CD8-positive, alpha-beta memory T cell (primary cell): Measurements from ENCODE around the gene KCNQ5. TPM values are rescaled to one million over a fixed set of nuclear protein-coding genes. Genes with fewer than 3 reads are reported as not detected.
A peak's percentile ranks its signal among the peaks of the same experiment; 100 is the strongest.

Source experiments
- CTCF ChIA-PET: fragments of 350-600 bp; sonication (Branson Sonifier 250); formaldehyde crosslinking; loops from one replicate; lab custom pipeline; 2021; ENCODE audit warnings: antibody characterized with exemption; lab: Charles Lee
- POLR2A ChIA-PET: fragments of 350-600 bp; sonication (Branson Sonifier 250); formaldehyde crosslinking; loops from one replicate; lab custom pipeline; 2021; ENCODE audit warnings: antibody characterized with exemption; lab: Charles Lee
- DNase-seq, 5 donors: peaks; one replicate each; pipeline versions ENCODE4 v3.0.0 to v3.0.0-alpha.2; 2020 to 2022; ENCODE audit warnings: mixed read lengths in 1 of 5
- H3K27ac ChIP-seq: one replicate; pipeline ENCODE4 v1.7.0; 2013; ENCODE audit warnings: low read depth, mild to moderate bottlenecking, low read length, moderate library complexity
- H3K27me3 ChIP-seq: 2 replicates; pipeline ENCODE4 v1.7.0; 2013; ENCODE audit warnings: low read length, mild to moderate bottlenecking; ENCODE audit not compliant: insufficient read depth, poor library complexity, severe bottlenecking
- H3K36me3 ChIP-seq: 2 replicates; pipeline ENCODE4 v1.7.0; 2013; ENCODE audit warnings: mild to moderate bottlenecking, low read length, moderate library complexity; ENCODE audit not compliant: insufficient read depth
- H3K4me1 ChIP-seq: 2 replicates; pipeline ENCODE4 v1.7.0; 2013; ENCODE audit warnings: mild to moderate bottlenecking, low read length, moderate library complexity; ENCODE audit not compliant: insufficient read depth
- H3K4me3 ChIP-seq: 2 replicates; pipeline ENCODE4 v1.7.0; 2013; ENCODE audit warnings: mild to moderate bottlenecking, low read length
- H3K9me3 ChIP-seq: 2 replicates; pipeline ENCODE4 v1.7.0; 2013; ENCODE audit warnings: mild to moderate bottlenecking, low read length
- H3K27ac Mint-ChIP-seq, 8 donors: one replicate each; pipeline ENCODE4 v1.8.0; 2020 to 2021; ENCODE audit warnings: mixed read lengths in 8 of 8, mild to moderate bottlenecking in 6 of 8, inconsistent platforms in 3 of 8, moderate library complexity in 3 of 8
- H3K27me3 Mint-ChIP-seq, 2 donors: one replicate each; pipeline ENCODE4 v1.8.0; 2020 to 2021; ENCODE audit warnings: mixed read lengths in 2 of 2, mild to moderate bottlenecking in 1 of 2, moderate library complexity in 1 of 2
- H3K36me3 Mint-ChIP-seq, 3 donors: one replicate each; pipeline ENCODE4 v1.8.0; 2020 to 2021; ENCODE audit warnings: mixed read lengths in 3 of 3, inconsistent platforms in 1 of 3, mild to moderate bottlenecking in 1 of 3
- H3K4me1 Mint-ChIP-seq, 3 donors: one replicate each; pipeline ENCODE4 v1.8.0; 2020 to 2021; ENCODE audit warnings: mixed read lengths in 3 of 3, inconsistent platforms in 1 of 3, mild to moderate bottlenecking in 1 of 3
- H3K4me3 Mint-ChIP-seq, 7 donors: one replicate each; pipeline ENCODE4 v1.8.0; 2020 to 2021; ENCODE audit warnings: mixed read lengths in 7 of 7, mild to moderate bottlenecking in 6 of 7, moderate library complexity in 4 of 7, inconsistent platforms in 2 of 7
- H3K9me3 Mint-ChIP-seq, 5 donors: one replicate each; pipeline ENCODE4 v1.8.0; 2020 to 2022; ENCODE audit warnings: mixed read lengths in 5 of 5, mild to moderate bottlenecking in 3 of 5, moderate library complexity in 2 of 5, inconsistent platforms in 1 of 5
- polyA plus RNA-seq: library from polyadenylated mRNA; unstranded; fragments of 300-500 nt; fragmentation: Illumina TruSeq; gene quantifications from one replicate; pipeline ENCODE4 v1.2.3, GENCODE V29; 2021
- total RNA-seq, 2 experiments: library from RNA; stranded (reverse); gene quantifications; one replicate each; pipeline ENCODE4 v1.2.3, GENCODE V29; 2021

The KCNQ5 gene
- total and polyA plus RNA-seq, 3 experiments from 2014 or later = 0.85 to 8.5 (median 7.9) TPM

- Mint-ChIP-seq H3K27ac (no peak overlapping the region), H3K9me3 (peaks cover 4 to 18% (median 12%) of the 10 kb centered on the region in 5 donors), H3K4me3 (no peak overlapping the region), H3K4me1 (no peaks in the 10 kb centered on the region), H3K27me3 (peaks cover 0 to 2% of the 10 kb centered on the region in 2 donors), H3K36me3 (peaks cover 0 to 19% (median 9%) of the 10 kb centered on the region in 3 donors)
- POLR2A ChIA-PET = no interaction called here
- H3K27ac ChIP-seq = no peak overlapping the region
- CTCF ChIA-PET = no interaction called here
- no peaks in the 10 kb centered on the region for H3K27me3 ChIP-seq
- no peak overlapping the region for H3K4me3 ChIP-seq
- no peaks in the 10 kb centered on the region for H3K36me3 ChIP-seq
- no peaks in the 10 kb centered on the region for H3K9me3 ChIP-seq
- H3K4me1 ChIP-seq = no peaks in the 10 kb centered on the region
- no peak for DNase-seq
Observed at GRCh38 chr6:72711731-72712130, 89.9 kb downstream of the KCNQ5 start.

GRCh38 chr6:72712910-72713309 is 91.0 kb downstream of the KCNQ5 start:
- Mint-ChIP-seq H3K4me1 (no peaks in the 10 kb centered on the region), H3K36me3 (peaks cover 0 to 19% (median 9%) of the 10 kb centered on the region in 3 donors), H3K27ac (no peak overlapping the region), H3K9me3 (peaks cover 4 to 18% (median 12%) of the 10 kb centered on the region in 5 donors), H3K27me3 (peaks cover 0 to 2% of the 10 kb centered on the region in 2 donors), H3K4me3 (no peak overlapping the region)
- H3K9me3 ChIP-seq = no peaks in the 10 kb centered on the region
- no peak overlapping the region for H3K27ac ChIP-seq
- CTCF ChIA-PET = no interaction called here
- POLR2A ChIA-PET = no interaction called here
- H3K4me1 ChIP-seq = no peaks in the 10 kb centered on the region
- DNase-seq = no peak
- H3K27me3 ChIP-seq = no peaks in the 10 kb centered on the region
- no peaks in the 10 kb centered on the region for H3K36me3 ChIP-seq
- no peak overlapping the region for H3K4me3 ChIP-seq

DNA sequence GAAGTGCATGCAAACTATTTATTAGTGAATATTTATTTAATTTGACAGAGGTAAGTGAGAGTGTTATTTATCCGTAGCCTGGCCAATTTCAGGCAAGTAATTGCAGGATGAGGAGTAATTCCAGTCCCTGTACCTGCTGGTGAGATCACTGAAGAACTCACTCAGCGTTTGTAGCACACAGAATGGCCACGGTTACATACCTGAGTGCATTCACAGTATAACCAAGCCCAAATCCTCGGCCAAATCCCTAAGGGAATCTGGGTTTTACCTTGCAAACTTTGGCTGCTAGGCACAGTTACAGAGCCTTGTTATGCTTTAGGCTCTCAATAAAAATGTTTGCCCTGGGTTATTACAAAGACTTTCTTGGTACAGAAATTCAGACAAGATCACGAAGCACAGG is 93.3 kb downstream of the KCNQ5 start:
- H3K27ac Mint-ChIP-seq = no peak overlapping the region
- no peaks in the 10 kb centered on the region for H3K9me3 ChIP-seq
- H3K4me3 ChIP-seq = no peak overlapping the region
- H3K4me3 Mint-ChIP-seq = no peak overlapping the region
- no peaks in the 10 kb centered on the region for H3K27me3 ChIP-seq
- DNase-seq = no peak
- H3K4me1 Mint-ChIP-seq = no peaks in the 10 kb centered on the region
- H3K36me3 ChIP-seq = no peaks in the 10 kb centered on the region
- H3K36me3 Mint-ChIP-seq = peaks cover 0 to 14% (median 7%) of the 10 kb centered on the region in 3 donors
- POLR2A ChIA-PET = no interaction called here
- peaks cover 0 to 11% (median 5%) of the 10 kb centered on the region in 5 donors for H3K9me3 Mint-ChIP-seq
- H3K4me1 ChIP-seq = no peaks in the 10 kb centered on the region
- peaks cover 0 to 3% of the 10 kb centered on the region in 2 donors for H3K27me3 Mint-ChIP-seq
- CTCF ChIA-PET = no interaction called here
- H3K27ac ChIP-seq = no peak overlapping the region

DNA sequence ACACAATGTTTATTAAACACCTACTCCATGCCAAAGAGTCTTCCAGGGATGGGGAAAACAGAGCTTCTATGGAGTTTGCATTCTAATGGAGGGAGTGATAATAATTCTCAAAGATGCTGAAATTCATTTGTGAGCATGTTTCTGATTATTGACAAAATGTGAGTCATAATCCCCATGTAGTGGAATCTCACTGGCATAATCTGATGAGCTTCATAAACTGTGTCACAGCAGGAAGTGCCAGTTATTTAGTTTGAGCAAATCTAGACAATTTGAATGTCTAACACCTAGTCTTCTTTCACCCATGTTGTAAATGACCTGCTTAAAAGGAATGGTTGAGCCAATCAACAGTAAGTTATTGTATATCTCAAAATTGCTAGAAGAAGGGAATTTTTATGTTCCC is 95.1 kb downstream of the KCNQ5 start:
- no peaks in the 10 kb centered on the region for H3K4me1 ChIP-seq
- H3K9me3 ChIP-seq = no peaks in the 10 kb centered on the region
- CTCF ChIA-PET = no interaction called here
- H3K4me3 Mint-ChIP-seq = no peak overlapping the region
- no peak overlapping the region for H3K27ac Mint-ChIP-seq
- peaks cover 0 to 1% (median 0%) of the 10 kb centered on the region in 3 donors for H3K36me3 Mint-ChIP-seq
- no peaks in the 10 kb centered on the region for H3K27me3 ChIP-seq
- H3K27ac ChIP-seq = no peak overlapping the region
- H3K4me3 ChIP-seq = no peak overlapping the region
- POLR2A ChIA-PET = no interaction called here
- no peaks in the 10 kb centered on the region for H3K9me3 Mint-ChIP-seq
- H3K27me3 Mint-ChIP-seq = peaks cover 0 to 3% of the 10 kb centered on the region in 2 donors
- H3K4me1 Mint-ChIP-seq = no peaks in the 10 kb centered on the region
- H3K36me3 ChIP-seq = no peaks in the 10 kb centered on the region
- no peak for DNase-seq

DNA sequence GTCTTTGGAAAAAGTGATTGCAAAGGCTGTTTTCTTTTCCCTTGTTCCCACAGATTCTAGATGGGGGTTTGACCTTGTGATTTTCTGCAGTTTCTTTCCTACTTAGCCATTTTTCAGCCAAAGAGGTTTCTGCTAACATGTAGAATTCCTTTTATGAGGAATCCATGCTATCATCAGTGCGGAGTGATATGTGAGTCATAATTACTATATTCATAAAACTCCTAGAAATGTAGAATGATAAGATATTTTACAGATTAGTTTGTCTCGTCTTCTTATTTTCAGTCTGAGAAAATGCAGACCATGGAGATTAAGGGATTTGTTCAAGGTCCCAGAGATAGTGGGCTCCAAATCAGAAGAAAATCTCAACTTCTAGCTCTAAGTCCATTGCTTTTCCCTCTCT is 98.6 kb downstream of the KCNQ5 start:
- CTCF ChIA-PET = no interaction called here
- H3K4me1 ChIP-seq = no peaks in the 10 kb centered on the region
- no peaks in the 10 kb centered on the region for H3K36me3 ChIP-seq
- no peaks in the 10 kb centered on the region for H3K27me3 ChIP-seq
- no peak overlapping the region for H3K4me3 Mint-ChIP-seq
- no peak overlapping the region for H3K27ac Mint-ChIP-seq
- POLR2A ChIA-PET = no interaction called here
- H3K9me3 Mint-ChIP-seq = no peaks in the 10 kb centered on the region
- no peaks in the 10 kb centered on the region for H3K36me3 Mint-ChIP-seq
- H3K27ac ChIP-seq = no peak overlapping the region
- no peaks in the 10 kb centered on the region for H3K9me3 ChIP-seq
- no peaks in the 10 kb centered on the region for H3K4me1 Mint-ChIP-seq
- no peak for DNase-seq
- H3K27me3 Mint-ChIP-seq = peaks cover 0 to 2% of the 10 kb centered on the region in 2 donors
- no peak overlapping the region for H3K4me3 ChIP-seq

- H3K27ac Mint-ChIP-seq = peak overlapping the region in 1 of 8 donors; percentile 22
- Histone ChIP-seq H3K4me3 (no peak overlapping the region), H3K27ac (no peak overlapping the region), H3K27me3 (no peaks in the 10 kb centered on the region), H3K36me3 (no peaks in the 10 kb centered on the region), H3K9me3 (no peaks in the 10 kb centered on the region), H3K4me1 (no peaks in the 10 kb centered on the region)
- POLR2A ChIA-PET = no interaction called here
- no peaks in the 10 kb centered on the region for H3K9me3 Mint-ChIP-seq
- peaks cover 0 to 2% of the 10 kb centered on the region in 2 donors for H3K27me3 Mint-ChIP-seq
- H3K4me3 Mint-ChIP-seq = no peak overlapping the region
- H3K4me1 Mint-ChIP-seq = no peaks in the 10 kb centered on the region
- H3K36me3 Mint-ChIP-seq = no peaks in the 10 kb centered on the region
- DNase-seq = no peak
- CTCF ChIA-PET = no interaction called here
Observed at GRCh38 chr6:72721346-72721745, 99.5 kb downstream of the KCNQ5 start.

- Mint-ChIP-seq H3K27ac (no peak overlapping the region), H3K4me1 (no peaks in the 10 kb centered on the region), H3K27me3 (no peaks in the 10 kb centered on the region), H3K4me3 (no peak overlapping the region), H3K36me3 (no peaks in the 10 kb centered on the region), H3K9me3 (peaks cover 0 to 4% (median 0%) of the 10 kb centered on the region in 5 donors)
- Histone ChIP-seq H3K27me3 (no peaks in the 10 kb centered on the region), H3K9me3 (no peaks in the 10 kb centered on the region), H3K36me3 (no peaks in the 10 kb centered on the region), H3K4me1 (no peaks in the 10 kb centered on the region), H3K27ac (no peak overlapping the region), H3K4me3 (no peak overlapping the region)
- ChIA-PET POLR2A (no interaction called here), CTCF (no interaction called here)
- no peak for DNase-seq
Observed at GRCh38 chr6:72724545-72724944, 102.7 kb downstream of the KCNQ5 start.

DNA sequence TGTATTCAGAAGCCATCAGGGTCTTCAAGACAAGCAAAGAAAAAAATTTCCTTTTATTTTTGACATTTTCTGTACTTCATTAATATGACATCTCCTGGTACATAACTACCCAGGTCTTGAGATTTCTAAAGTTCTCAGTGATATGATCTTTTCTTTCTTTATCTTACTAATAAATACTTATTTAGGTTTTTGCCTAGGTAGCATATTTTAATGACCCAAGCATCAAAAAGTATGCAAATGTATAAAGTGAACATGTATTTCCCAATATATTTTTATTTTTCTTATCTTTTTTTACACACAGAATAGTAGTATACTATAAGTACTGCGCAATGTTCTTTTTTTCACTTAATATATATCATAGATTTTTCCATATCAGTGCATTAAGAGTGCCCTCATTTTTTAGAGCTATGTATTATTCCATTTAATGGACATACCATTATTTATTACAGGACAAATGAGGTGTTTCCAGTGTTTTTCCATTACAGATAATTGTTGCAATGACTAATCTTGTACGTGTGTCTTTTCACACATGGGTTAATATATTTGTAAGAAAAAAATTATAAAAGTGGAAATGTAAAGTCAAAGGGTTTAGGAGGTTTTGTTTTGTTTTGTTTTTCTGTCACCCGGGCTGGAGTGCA is 107.0 kb downstream of the KCNQ5 start:
- DNase-seq = no peak
- H3K27ac ChIP-seq = no peak overlapping the region
- ChIA-PET CTCF (no interaction called here), POLR2A (no interaction called here)
- no peaks in the 10 kb centered on the region for H3K27me3 ChIP-seq
- H3K4me1 Mint-ChIP-seq = no peaks in the 10 kb centered on the region
- peaks cover 0 to 4% (median 0%) of the 10 kb centered on the region in 5 donors for H3K9me3 Mint-ChIP-seq
- no peak overlapping the region for H3K27ac Mint-ChIP-seq
- H3K27me3 Mint-ChIP-seq = no peaks in the 10 kb centered on the region
- no peaks in the 10 kb centered on the region for H3K36me3 ChIP-seq
- no peaks in the 10 kb centered on the region for H3K9me3 ChIP-seq
- no peaks in the 10 kb centered on the region for H3K4me1 ChIP-seq
- no peak overlapping the region for H3K4me3 ChIP-seq
- no peaks in the 10 kb centered on the region for H3K36me3 Mint-ChIP-seq
- H3K4me3 Mint-ChIP-seq = no peak overlapping the region
